GM18520 (cell line): ENCODE results near the gene SUB1.
"Not testable (repeated sequence)": the region's sequence is repeated elsewhere in the genome, so short reads cannot be mapped to it uniquely, and the experiment has no call there.

ENCODE experiments used
- ATAC-seq: cut with Tn5 transposase; IDR thresholded peaks from one replicate; pipeline ENCODE4 v1.9.1; 2021; ENCODE audit not compliant: unreplicated experiment

Gene SUB1

DNA sequence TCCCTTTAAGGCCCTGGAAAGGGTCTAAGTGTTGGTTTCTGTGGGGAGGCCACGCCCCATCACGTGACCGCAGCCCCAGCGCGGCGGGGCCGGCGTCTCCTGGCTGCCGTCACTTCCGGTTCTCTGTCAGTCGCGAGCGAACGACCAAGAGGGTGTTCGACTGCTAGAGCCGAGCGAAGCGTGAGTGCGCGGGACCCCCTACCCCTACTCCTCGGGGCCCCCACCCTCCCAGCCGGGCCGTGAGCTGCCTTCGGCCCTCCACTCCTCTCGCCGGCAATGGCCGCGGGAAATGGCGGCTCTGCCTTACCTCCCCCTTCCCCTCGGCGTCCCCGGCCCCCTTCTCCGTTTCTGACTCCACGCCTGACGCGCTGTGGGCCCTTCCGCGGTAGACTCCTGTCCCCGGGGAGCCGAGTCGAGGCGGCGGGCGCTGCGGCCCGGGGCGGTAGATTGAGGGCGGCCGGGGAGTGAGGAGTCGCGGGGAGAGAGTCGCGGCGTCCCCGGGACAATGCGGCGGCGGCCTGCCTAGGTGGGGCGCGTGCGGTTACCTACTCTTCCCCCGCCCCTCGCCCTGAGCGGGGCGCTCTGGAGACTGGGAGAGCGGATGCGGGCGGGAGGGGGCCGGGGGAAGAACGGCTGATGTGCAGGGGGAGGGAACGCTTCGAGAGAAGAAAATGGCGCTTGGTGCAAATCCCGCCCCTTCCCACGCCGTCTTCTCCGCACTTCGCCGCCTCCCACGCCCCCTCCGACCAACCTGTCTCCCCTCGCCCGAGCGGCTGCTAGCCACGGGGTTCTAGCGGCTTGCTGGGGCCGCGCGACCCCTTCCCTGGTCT is at the start of gene SUB1:
Gene SUB1, plus strand, starts transcription at position 112 of the 830 bp plus-strand sequence. CDS start 2,956 bp downstream, outside the sequence.
- ATAC-seq: peak; percentile 37

- ATAC-seq: no peak
Observed at GRCh38 chr5:32536246-32536645, 49.1 kb upstream of the SUB1 start.

DNA sequence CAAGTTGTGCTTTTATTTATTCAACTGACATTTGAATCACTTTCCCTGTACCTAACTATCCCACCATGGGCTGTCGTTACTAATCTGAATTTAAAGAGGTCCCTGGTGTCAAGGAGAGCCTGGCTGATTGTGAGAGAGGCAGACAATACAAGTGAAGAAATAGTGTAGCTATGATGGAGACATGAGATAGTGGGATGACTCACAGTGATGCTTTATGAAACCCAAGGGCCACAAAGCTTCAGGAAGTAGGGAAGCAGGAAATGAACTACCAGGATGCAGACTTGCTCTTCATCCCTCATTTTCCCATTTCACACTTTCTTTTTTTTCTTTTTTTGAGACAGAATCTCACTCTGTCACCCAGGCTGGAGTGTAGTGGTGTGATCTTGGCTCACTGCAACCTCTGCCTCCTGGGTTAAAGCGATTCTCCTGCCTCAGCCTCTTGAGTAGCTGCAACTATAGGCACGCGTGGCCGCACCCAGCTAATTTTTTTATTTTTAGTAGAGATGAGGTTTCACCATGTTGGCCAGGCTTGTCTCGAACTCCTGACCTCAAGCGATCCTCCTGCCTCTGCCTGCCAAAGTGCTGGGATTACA is 47.8 kb upstream of the SUB1 start:
- ATAC-seq: peak; percentile 27

DNA sequence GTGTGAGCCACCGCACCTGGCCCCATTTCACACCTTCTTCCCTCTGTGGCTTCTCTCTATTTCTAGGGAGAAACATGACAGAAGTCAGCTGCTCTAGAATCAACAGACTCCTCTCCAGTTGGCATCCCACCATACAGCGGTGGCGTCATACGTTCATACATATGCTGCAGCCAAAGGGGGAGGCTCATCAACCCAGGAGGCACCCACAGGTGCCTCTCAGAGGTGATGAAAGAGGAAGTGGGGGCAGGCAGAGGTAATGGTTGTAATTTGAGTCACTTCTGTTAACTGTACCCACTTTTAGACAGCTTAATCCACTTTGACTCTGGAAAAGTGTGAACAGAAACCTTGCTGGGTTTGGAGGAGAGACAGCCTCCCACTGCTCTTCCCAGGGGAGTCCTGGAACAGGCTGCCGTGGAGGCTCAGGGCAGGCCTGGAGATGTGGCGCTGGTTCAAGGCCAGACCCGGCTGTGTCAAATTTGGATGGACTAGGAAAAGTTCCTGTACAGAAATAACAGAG is 47.3 kb upstream of the SUB1 start:
- ATAC-seq: peak; percentile 70

DNA sequence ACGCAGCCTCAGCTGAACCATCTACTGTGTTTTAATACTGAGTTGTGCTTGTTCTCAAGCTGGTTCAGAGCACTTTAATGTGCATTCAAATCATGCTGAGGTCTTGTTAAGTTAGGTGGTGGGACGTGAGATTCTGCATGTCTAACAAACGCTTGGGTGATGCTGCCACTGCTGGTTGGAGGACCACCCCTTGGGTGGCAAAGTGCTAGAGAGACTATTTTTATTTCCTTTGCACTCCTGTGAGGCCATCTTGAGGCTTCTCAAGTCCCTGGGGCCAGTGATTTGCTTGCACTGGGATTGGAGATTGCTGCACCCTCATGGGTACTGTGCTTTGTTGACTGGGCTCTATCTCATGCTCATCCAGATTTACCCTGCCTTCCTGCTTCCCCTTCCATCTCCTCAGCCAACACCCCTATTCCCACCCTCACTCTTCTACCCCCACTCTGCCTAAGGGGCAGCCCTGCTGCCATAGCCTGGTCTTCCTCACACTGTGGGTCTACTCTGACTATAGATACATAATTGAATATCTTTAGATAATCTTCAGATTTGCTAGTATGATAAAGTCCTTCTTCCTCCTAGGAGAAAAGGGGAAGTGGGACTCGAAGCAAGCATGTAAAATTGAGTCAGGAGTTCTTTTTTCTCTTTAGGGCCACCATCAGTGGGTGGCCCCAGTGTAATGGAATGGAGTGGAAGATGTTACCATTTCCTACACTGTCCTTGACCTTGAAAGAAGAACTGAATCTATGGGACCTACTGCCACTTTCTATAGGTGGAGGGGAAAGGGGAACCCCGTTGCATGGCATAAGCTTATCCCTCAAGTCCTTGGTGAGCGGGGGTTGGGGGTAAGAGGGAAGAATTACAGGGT is 45.1 kb upstream of the SUB1 start:
- ATAC-seq: no peak

DNA sequence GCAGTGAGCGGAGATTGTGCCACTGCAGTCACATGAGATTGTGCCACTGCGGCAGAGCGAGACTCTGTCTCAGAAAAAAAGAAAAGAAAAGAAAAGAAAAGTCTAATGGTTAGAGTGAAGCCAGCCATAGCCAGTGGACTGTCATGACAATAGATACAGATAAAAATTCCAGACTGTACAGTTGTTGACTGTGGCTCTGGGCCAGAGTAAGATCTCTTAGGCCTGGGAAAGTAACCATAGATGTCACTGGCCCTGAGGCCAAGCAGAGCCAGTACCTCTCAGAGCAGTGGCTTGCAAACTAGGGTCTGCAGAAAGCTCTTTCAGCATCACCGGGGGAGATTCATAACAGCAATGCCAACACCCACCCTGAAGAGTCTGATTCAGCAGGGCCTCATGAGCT is 44.1 kb upstream of the SUB1 start:
- ATAC-seq: no peak

DNA sequence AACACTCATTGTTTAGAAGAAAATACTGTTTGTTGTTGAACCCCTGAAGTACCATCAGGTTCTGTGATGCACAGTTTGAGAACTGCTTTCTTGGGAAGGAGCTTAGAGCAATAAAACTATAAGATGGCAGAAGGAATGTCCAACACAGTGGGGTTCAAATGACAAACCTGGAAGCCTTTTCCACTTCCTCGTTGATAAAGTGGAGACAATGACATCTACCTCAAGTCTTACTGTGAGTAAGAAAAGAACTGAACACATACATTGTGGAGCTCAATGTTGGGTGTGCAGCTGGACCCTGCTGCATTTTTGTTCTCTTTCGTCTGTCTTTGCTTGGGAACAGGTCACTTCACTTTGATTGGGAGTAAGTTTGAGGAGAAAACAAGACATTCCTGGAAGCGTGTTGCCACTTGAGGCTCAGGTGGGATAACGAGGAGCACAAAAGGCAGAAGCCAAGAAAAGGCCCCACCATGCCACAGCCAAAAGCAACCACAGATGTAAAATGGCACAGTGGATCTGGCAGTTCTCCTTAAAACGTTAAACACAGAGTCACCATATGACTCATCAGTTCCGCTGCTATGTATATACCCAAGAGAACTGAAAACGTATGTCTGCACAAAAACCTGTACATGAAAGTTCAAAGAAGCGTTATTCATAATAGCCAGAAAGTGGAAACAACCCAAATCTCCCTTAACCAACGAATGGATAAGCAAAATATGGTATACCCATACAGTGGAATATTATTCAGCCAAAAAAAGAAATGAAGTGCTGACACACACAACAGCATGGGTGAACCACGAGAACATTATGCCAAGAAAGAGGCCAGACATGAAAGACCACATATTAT is 42.9 kb upstream of the SUB1 start:
- ATAC-seq: peak; percentile 73

DNA sequence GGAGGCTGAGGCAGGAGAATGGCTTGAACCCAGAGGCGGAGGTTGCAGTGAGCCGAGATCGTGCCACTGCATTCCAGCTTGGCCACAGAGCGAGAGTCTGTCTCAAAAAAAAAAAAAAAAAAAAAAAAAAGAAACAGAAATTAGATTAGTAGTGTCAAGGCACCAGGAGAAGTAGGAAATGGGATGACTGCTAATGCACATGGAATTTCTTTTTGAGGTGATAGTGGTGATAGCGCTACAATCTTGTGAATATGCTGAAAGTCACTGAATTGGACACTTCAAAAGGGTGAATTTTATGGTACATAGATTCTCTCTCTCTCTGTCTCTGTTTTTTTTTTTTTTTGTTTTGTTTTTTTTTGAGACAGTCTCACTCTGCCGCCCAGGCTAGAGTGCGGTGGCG is 42.1 kb upstream of the SUB1 start:
- ATAC-seq: no peak

DNA sequence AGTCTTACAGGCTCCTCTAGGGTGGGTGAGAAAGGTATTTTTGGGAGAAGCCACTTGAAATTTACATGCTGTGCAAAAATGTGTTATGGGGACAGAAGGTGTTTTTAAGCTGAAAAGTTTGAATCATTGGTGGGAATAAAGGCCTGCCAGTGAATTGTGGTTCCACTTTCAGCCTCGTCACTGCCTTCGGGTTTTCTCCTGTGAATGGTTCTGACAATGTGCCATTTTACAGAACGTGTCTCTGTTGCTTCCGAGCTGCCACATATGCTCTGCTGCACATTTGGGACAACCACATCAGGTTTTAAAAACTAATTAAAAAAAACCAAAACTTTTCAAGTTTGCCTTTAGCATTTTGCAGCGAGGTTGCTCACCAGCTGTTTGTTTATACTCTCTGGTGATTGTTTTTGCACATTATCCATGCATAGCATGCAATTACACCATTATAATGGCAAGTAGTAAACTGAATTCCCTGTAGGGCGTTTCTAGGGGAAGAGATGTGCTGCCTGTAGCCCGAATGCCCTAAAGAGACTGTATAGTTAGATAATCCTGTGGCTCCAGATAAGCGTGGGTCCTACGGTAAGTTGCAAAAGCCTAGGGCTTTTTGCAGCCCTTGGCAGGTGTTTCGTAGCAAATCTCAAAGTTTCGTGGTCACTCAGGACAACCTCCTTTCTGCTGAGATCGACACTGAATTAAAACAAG is 40.1 kb upstream of the SUB1 start:
- no peak for ATAC-seq

DNA sequence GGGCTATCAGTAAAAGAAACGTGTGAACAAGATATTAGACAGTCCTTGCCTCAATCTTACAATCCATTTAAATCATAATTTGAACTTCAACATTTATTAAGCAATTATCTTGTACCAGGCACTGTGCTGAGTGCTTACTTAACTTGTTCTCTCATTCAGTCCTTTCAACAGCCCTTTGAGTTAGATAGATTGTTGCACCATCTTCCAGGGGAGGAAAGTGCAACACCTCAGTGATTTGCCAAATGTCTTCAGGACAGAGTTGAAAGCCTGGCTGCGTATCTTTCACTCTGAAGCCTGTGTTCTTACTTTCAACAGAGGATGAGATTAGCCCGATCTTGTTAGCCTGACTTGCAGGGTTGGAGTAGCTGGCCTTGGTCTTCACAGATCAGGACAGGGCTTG is 34.2 kb upstream of the SUB1 start:
- ATAC-seq: no peak

DNA sequence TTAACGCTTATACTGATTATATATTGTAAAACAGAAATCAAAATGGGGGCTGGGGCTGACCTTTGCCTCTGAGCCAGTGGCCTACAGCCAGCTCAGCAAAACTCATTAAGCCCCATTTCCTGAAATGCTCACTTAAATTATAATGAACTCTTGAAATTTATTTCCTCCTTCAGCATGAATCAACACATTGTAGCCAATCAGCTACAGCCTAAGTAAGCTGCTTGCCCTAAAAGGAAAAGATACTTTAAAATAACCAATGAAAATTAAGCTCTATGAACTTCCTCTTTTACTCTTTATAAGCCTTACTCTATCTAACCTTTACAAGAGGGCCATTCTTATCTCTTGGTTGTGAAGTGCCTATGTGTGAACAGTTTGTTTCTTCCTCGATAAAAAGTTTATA is 33.5 kb upstream of the SUB1 start:
- ATAC-seq: no peak

GRCh38 chr5:32552491-32552890 is 32.9 kb upstream of the SUB1 start:
- not testable (repeated sequence) for ATAC-seq

GRCh38 chr5:32552936-32553335 is 32.4 kb upstream of the SUB1 start:
- ATAC-seq: no peak

GRCh38 chr5:32554181-32554780 is 31.1 kb upstream of the SUB1 start:
- not testable (repeated sequence) for ATAC-seq

DNA sequence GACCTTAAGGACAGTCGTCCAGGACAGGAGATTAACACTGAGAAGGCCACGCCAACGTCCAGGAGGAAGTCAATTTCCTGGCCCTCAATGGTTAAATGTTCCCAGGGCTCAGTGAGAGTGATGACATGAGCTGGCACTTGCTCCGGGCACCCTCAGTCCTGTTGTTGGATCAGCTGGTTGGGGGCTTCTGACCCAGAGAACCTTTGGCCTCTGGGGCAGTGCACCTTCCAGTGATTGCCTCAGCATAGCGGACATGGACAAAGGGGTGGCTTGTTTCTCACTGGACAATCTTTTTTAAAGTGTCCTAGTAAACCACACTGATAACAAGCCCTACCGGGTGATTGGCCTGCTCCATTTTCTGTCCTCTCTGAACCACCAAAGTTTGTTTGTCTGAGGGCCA is 28.8 kb upstream of the SUB1 start:
- ATAC-seq: not testable (repeated sequence)

DNA sequence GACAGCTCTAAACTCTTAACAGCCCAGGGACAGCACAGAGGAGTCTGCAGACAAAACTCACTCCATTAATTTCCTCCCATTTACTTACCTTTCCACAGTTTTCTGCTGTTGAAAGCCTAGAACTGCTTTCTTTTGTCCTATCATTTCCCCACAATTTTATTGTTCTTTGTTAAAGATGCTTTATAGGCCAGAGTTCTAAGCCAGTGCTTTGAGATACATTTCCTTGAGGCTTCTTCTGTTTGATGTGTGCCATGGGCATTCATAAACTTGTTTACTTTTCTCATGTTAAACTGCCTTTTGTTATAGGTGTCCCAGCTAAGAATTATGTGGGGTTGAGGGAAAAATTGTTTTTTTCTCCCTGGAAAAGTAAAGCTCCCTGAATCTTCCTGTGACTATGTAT is 25.9 kb upstream of the SUB1 start:
- no peak for ATAC-seq

GRCh38 chr5:32559921-32560320 is 25.4 kb upstream of the SUB1 start:
- no peak for ATAC-seq

GRCh38 chr5:32562056-32562455 is 23.3 kb upstream of the SUB1 start:
- ATAC-seq: no peak

DNA sequence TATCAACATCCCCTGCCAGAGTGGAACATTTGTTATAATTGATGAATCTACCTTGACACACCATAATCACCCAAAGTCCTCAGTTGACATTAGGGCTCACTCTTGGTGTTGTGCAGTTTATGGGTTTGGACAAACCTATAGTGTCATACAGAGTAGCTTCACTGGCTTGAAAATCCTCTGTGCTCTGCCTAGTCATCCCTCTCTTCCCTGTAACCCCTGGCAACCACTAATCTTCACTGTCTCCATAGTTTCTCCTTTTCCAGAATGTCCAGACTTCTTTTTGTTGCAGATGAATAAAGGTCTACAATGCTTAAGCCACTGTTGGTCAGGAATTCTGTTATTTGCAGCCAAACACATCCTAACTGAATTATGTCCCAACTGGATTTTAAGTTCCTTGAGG is 22.5 kb upstream of the SUB1 start:
- no peak for ATAC-seq

DNA sequence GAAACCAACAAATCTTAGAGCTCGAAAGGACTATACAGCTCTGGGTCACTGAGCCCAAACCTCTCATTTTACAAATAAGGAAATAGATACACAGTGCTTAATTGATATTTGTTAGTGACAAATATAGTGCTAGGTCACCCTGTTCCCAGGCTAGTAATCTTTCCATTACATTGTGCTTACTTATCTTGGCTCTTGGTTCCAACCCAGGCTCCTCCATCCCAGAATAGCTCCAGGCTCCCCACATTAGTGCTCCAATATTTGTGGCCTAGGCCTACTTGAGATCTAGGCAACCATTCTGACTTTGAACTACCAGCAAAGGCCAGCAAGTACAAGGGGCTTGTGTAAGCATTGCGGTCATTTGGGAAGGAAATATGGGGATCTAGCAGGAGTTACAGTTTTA is 21.7 kb upstream of the SUB1 start:
- ATAC-seq: no peak
